ENCODE measurements around the gene METTL16.

DNA sequence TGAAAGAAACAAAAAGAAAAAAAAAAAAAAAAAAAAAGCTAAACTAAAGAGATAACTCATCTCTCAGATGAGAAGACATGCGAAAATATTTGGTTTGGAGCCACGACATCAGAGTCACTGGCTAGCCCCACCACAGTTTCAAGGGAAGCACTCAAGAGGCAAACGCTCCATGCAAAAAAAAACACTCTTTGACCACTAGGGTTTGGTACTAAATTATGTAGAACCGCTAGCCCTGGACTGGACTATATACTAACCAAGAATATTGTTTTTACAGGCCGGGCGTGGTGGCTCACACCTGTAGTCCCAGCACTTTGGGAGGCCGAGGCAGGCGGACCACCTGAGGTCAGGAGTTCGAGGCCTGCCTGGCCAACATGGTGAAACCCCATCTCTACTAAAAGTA is 37.3 kb downstream of the METTL16 start:
- TF ChIP-seq POLR2A (IDR thresholded peaks at IDR 0.05; ENCODE audit: low read length) (no peak), GATA1 (IDR thresholded peaks at IDR 0.05; ENCODE audit: low read depth, low read length) (no peak)

Data from erythroblast (primary cell).